SK-N-SH treated with all-trans-retinoic acid at 6 μM for 48 hours (cell line): ENCODE results near the gene COL9A3.

Experiments
- ATAC-seq: fragments of 200-7000 bp; cut with Tn5 transposase; 3 replicates; pipeline ENCODE4 v1.9.1; 2020; ENCODE audit warnings: mild to moderate bottlenecking, moderate library complexity
- ARNTL ChIP-seq: fragments of 450-650 bp; formaldehyde crosslinking; IDR thresholded peaks from 2 replicates; pipeline ENCODE4 v1.5.0; 2020; ENCODE audit warnings: low read depth, mild to moderate bottlenecking, moderate library complexity, borderline replicate concordance
- BACH2 ChIP-seq: fragments of 250-450 bp; sonication (Bioruptor Pico); IDR thresholded peaks from 2 replicates; pipeline ENCODE4 v1.9.0; 2021; ENCODE audit warnings: mild to moderate bottlenecking, borderline replicate concordance
- CSRNP3 ChIP-seq: fragments of 250-450 bp; sonication (Bioruptor Pico); IDR thresholded peaks from 2 replicates; pipeline ENCODE4 v1.5.1; 2021; ENCODE audit warnings: mild to moderate bottlenecking, moderate library complexity
- ESRRG ChIP-seq: fragments of 250-450 bp; sonication (Bioruptor Pico); IDR thresholded peaks from 2 replicates; pipeline ENCODE4 v1.6.1; 2021; ENCODE audit warnings: mild to moderate bottlenecking
- GLIS3 ChIP-seq: fragments of 250-450 bp; sonication (Bioruptor Pico); IDR thresholded peaks from 2 replicates; pipeline ENCODE4 v1.5.0; 2020; ENCODE audit warnings: mild to moderate bottlenecking, moderate library complexity
- ISL1 ChIP-seq: fragments of 250-450 bp; sonication (Bioruptor Pico); IDR thresholded peaks from 2 replicates; pipeline ENCODE4 v2.1.2; 2022; ENCODE audit warnings: mild to moderate bottlenecking, moderate library complexity
- OSR1 ChIP-seq: fragments of 250-450 bp; sonication (Bioruptor Pico); IDR thresholded peaks from 2 replicates; pipeline ENCODE4 v1.8.0; 2022; ENCODE audit warnings: moderate library complexity, mild to moderate bottlenecking, inconsistent platforms
- PATZ1 ChIP-seq: fragments of 250-450 bp; sonication (Bioruptor Pico); IDR thresholded peaks from 2 replicates; pipeline ENCODE4 v1.8.0; 2020; ENCODE audit warnings: mild to moderate bottlenecking, moderate library complexity, borderline replicate concordance
- POU6F1 ChIP-seq: fragments of 250-450 bp; sonication (Bioruptor Pico); IDR thresholded peaks from 2 replicates; pipeline ENCODE4 v1.8.0; 2021; ENCODE audit warnings: low read depth, mild to moderate bottlenecking, moderate library complexity, borderline replicate concordance
- PPARA ChIP-seq: fragments of 250-450 bp; sonication (Bioruptor Pico); IDR thresholded peaks from 2 replicates; pipeline ENCODE4 v1.5.0; 2020; ENCODE audit warnings: mild to moderate bottlenecking, borderline replicate concordance
- RARB ChIP-seq: fragments of 250-450 bp; sonication (Bioruptor Pico); IDR thresholded peaks from 2 replicates; pipeline ENCODE4 v1.8.0; 2021; ENCODE audit warnings: mild to moderate bottlenecking, moderate library complexity
- SNAI2 ChIP-seq: fragments of 250-450 bp; sonication (Bioruptor Pico); IDR thresholded peaks from 2 replicates; pipeline ENCODE4 v1.5.0; 2020; ENCODE audit warnings: mild to moderate bottlenecking, moderate library complexity
- TCF4 ChIP-seq: fragments of 250-450 bp; sonication (Bioruptor Pico); IDR thresholded peaks from 2 replicates; pipeline ENCODE4 v1.8.0; 2021; ENCODE audit warnings: mild to moderate bottlenecking, moderate library complexity, borderline replicate concordance
- TSHZ2 ChIP-seq: fragments of 250-450 bp; sonication (Bioruptor Pico); IDR thresholded peaks from 2 replicates; pipeline ENCODE4 v1.5.0; 2020; ENCODE audit warnings: mild to moderate bottlenecking, moderate library complexity
- ZC3H10 ChIP-seq: fragments of 250-450 bp; sonication (Bioruptor Pico); IDR thresholded peaks from 2 replicates; pipeline ENCODE4 v1.5.1; 2021; ENCODE audit warnings: mild to moderate bottlenecking, moderate library complexity
- ZFP3 ChIP-seq: fragments of 250-450 bp; sonication (Bioruptor Pico); IDR thresholded peaks from 2 replicates; pipeline ENCODE4 v1.5.0; 2020; ENCODE audit warnings: mild to moderate bottlenecking, moderate library complexity
- ZFP30 ChIP-seq: fragments of 450-650 bp; formaldehyde crosslinking; IDR thresholded peaks from 2 replicates; pipeline ENCODE4 v1.5.0; 2022; ENCODE audit warnings: mild to moderate bottlenecking, moderate library complexity
- ZNF565 ChIP-seq: fragments of 450-650 bp; formaldehyde crosslinking; conservative IDR thresholded peaks from 2 replicates; pipeline ENCODE4 v1.5.0; 2020; ENCODE audit warnings: low read depth, mild to moderate bottlenecking, moderate library complexity
- ZNF70 ChIP-seq: fragments of 450-650 bp; formaldehyde crosslinking; IDR thresholded peaks from 2 replicates; pipeline ENCODE4 v1.5.0; 2020; ENCODE audit warnings: mild to moderate bottlenecking, moderate library complexity
- ZNF8 ChIP-seq: fragments of 450-650 bp; formaldehyde crosslinking; IDR thresholded peaks from 2 replicates; pipeline ENCODE4 v1.5.0; 2020; ENCODE audit warnings: mild to moderate bottlenecking, moderate library complexity

The COL9A3 gene

GRCh38 chr20:62814709-62815065 is 2.2 kb upstream of the COL9A3 start:
- ATAC-seq, result no peak
- no peak for TF ChIP-seq ZC3H10 (CRISPR knock-in tag)
- no peak for TF ChIP-seq RARB (CRISPR knock-in tag)
- TF ChIP-seq OSR1 (CRISPR knock-in tag), result no peak
- no peak for TF ChIP-seq CSRNP3 (CRISPR knock-in tag)
- no peak for TF ChIP-seq GLIS3 (CRISPR knock-in tag)
- TF ChIP-seq PPARA, result no peak
- TF ChIP-seq, all 23 proteins: peak for 0

- ATAC-seq, result peak; percentile 10; the same call in 2 of the 3 replicates
- no peak for TF ChIP-seq ZNF565 (CRISPR knock-in tag)
- no peak for TF ChIP-seq ESRRG (CRISPR knock-in tag)
- TF ChIP-seq RARB (CRISPR knock-in tag), result no peak
- TF ChIP-seq ZC3H10 (CRISPR knock-in tag), result no peak
- no peak for TF ChIP-seq CSRNP3 (CRISPR knock-in tag)
- no peak for TF ChIP-seq TSHZ2 (CRISPR knock-in tag)
- TF ChIP-seq PATZ1, result no peak
- TF ChIP-seq POU6F1 (CRISPR knock-in tag), result no peak
- TF ChIP-seq ZNF70 (CRISPR knock-in tag), result no peak
- TF ChIP-seq ZFP30 (CRISPR knock-in tag), result no peak
- TF ChIP-seq GLIS3 (CRISPR knock-in tag), result no peak
- TF ChIP-seq BACH2 (CRISPR knock-in tag), result no peak
- TF ChIP-seq ISL1, result no peak
- TF ChIP-seq ZNF8 (CRISPR knock-in tag), result no peak
Observed at GRCh38 chr20:62815066-62815991, 1.5 kb upstream of the COL9A3 start.

GRCh38 chr20:62816031-62816883 is 593 bp upstream of the COL9A3 start:
- TF ChIP-seq TCF4 (no peak), CSRNP3 (CRISPR knock-in tag) (no peak), ARNTL (CRISPR knock-in tag) (no peak), BACH2 (CRISPR knock-in tag) (no peak), ZC3H10 (CRISPR knock-in tag) (no peak), SNAI2 (CRISPR knock-in tag) (no peak), TSHZ2 (CRISPR knock-in tag) (no peak), ZFP3 (CRISPR knock-in tag) (no peak)
- ATAC-seq, result no peak
